Parathyroid adenoma (tissue), 2 donors: ENCODE measurements around the gene EPYC.

Source experiments
- H2AFZ ChIP-seq: fragments of 300-600 bp; sonication (generic); one replicate; pipeline ENCODE4 v1.7.0; 2017; ENCODE audit warnings: antibody characterized with exemption, mild to moderate bottlenecking
- H3K27ac ChIP-seq: fragments of 300-600 bp; sonication (generic); one replicate; pipeline ENCODE4 v1.7.0; 2017
- H3K27me3 ChIP-seq: fragments of 300-600 bp; sonication (generic); one replicate; pipeline ENCODE4 v1.7.0; 2017; ENCODE audit warnings: low read length; ENCODE audit not compliant: control insufficient read depth, insufficient read depth
- H3K36me3 ChIP-seq: fragments of 300-600 bp; sonication (generic); one replicate; pipeline ENCODE4 v1.7.0; 2017; ENCODE audit warnings: low read length; ENCODE audit not compliant: control insufficient read depth, insufficient read depth
- H3K4me1 ChIP-seq: fragments of 300-600 bp; sonication (generic); one replicate; pipeline ENCODE4 v1.7.0; 2017; ENCODE audit warnings: control low read depth
- H3K4me2 ChIP-seq: fragments of 300-600 bp; sonication (generic); one replicate; pipeline ENCODE4 v1.7.0; 2017; ENCODE audit warnings: low read length
- H3K4me3 ChIP-seq: fragments of 300-600 bp; sonication (generic); one replicate; pipeline ENCODE4 v1.7.0; 2017; ENCODE audit warnings: low read depth, low read length
- H3K79me2 ChIP-seq: fragments of 300-600 bp; sonication (generic); one replicate; pipeline ENCODE4 v1.7.0; 2017; ENCODE audit warnings: control low read depth
- H3K9ac ChIP-seq: fragments of 300-600 bp; sonication (generic); one replicate; pipeline ENCODE4 v1.7.0; 2017; ENCODE audit warnings: mild to moderate bottlenecking
- H3K9me3 ChIP-seq: fragments of 300-600 bp; sonication (generic); one replicate; pipeline ENCODE4 v1.7.0; 2017; ENCODE audit warnings: low read length; ENCODE audit not compliant: control insufficient read depth
- TF ChIP-seq, protein P1 (sequence below): fragments of 300-600 bp; sonication (generic); IDR thresholded peaks from one replicate; pipeline ENCODE4 v1.7.0; 2017; ENCODE audit warnings: antibody characterized with exemption, mild to moderate bottlenecking
- donor health status: primary hyperparathyroidism.

EPYC gene

DNA sequence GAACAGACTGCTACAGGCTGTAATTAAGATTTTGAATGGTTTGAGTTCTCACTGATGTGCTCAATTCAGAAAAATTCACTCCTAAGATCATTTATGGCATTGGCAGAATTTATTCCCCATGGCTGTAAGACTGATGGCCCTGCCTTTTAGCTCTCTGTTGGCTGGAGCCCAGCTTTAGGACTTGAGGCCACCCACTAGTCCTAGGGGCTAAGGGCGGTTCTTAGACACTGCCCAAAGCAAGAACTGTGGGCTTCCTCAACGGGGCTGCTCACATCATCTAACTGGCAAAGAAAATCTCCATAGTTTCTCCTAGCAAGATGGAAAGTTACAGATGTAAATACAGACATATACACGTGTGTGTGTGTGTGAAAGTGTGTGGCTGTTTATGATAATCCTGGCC lies 46.4 kb downstream of the EPYC start:
- H2AFZ ChIP-seq: no peak overlapping the region
- no peak overlapping the region for H3K27ac ChIP-seq
- H3K4me2 ChIP-seq: no peak overlapping the region
- no peak overlapping the region for H3K9ac ChIP-seq
- no peaks in the 10 kb centered on the region for H3K9me3 ChIP-seq
- H3K27me3 ChIP-seq: no peaks in the 10 kb centered on the region
- no peaks in the 10 kb centered on the region for H3K4me1 ChIP-seq
- H3K4me3 ChIP-seq: no peak overlapping the region
- TF ChIP-seq, protein P1, sequence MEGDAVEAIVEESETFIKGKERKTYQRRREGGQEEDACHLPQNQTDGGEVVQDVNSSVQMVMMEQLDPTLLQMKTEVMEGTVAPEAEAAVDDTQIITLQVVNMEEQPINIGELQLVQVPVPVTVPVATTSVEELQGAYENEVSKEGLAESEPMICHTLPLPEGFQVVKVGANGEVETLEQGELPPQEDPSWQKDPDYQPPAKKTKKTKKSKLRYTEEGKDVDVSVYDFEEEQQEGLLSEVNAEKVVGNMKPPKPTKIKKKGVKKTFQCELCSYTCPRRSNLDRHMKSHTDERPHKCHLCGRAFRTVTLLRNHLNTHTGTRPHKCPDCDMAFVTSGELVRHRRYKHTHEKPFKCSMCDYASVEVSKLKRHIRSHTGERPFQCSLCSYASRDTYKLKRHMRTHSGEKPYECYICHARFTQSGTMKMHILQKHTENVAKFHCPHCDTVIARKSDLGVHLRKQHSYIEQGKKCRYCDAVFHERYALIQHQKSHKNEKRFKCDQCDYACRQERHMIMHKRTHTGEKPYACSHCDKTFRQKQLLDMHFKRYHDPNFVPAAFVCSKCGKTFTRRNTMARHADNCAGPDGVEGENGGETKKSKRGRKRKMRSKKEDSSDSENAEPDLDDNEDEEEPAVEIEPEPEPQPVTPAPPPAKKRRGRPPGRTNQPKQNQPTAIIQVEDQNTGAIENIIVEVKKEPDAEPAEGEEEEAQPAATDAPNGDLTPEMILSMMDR: no peak
- H3K36me3 ChIP-seq: no peaks in the 10 kb centered on the region
- H3K79me2 ChIP-seq: no peaks in the 10 kb centered on the region

DNA sequence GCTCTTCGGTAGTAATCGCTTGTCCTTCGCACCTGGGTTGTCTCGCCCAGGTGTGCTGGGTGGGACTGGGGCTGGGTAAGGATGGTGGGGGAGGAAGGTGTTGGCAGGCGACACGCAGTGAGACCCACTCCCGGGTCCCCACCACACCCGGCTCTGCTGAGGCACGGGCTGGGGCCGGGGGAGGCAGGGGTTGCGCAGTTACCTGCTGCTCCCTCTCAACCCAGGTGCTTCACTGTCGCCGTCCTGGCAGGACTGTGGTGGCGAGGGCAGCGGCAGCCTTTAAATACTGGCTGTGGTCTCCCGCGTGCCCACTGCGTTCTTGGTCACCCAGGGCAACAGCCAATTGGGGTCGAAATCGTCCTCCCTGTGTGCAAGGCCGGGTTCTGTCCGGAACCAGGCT lies 49.9 kb downstream of the EPYC start, which contains the start of gene CCER1:
TSS of gene CCER1 (minus strand) at position 256 of the 400 bp plus-strand sequence. CDS start 434 bp downstream, outside the sequence.
- Histone ChIP-seq H3K4me1 (no peaks in the 10 kb centered on the region), H3K4me3 (no peak within 1 kb of the TSS), H2AFZ (no peak within 1 kb of the TSS), H3K9ac (no peak within 1 kb of the TSS), H3K27me3 (no peaks in the 10 kb centered on the region), H3K79me2 (no peaks in the 10 kb centered on the region), H3K36me3 (no peaks in the 10 kb centered on the region), H3K9me3 (no peaks in the 10 kb centered on the region), H3K27ac (no peak within 1 kb of the TSS), H3K4me2 (no peak within 1 kb of the TSS)
- TF ChIP-seq, protein P1: no peak

DNA sequence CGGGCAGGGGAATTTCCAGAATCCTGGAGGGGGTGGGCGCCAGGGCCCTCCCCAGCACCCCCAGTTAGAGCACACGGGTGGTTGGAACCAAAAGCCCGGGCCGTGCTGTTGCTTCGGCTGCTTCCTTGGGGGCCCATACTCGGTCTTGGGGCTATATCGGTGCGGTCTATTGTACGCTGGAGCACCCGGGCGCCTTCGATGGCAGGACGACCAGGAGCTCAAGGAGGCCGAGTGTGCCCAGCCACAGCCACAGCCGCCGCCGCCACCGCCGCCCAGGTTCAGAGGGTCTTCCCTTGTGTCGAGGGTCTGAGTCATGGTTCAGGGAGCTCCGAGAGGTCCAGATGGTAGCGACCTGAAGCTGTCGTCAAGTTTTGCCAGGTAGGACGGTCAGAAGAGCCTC lies 50.3 kb downstream of the EPYC start:
- TF ChIP-seq, protein P1: no peak
- H3K79me2 ChIP-seq: no peaks in the 10 kb centered on the region

DNA sequence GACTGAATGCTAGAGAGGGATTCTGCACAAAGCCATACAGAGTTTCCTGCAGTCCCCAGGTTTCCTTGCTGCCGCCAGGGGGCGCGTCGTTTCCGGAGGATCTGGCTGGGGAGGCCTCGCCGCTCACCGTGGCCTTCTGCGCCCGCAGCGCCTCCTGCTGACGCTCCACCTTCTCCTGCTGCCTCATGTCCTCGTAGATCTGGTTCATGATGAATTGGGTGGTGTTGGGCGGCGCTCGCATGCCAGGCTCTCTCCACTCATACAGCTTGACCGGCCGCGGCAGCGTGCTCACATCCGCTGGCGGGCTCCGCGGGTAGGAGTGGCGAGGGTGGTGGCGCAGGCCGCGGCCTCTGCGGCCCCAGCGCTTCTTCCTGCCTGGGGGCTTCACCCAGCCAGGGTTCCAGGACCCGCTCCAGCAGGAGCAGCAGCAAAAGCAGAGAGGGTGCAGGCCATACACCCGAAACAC lies 50.8 kb downstream of the EPYC start:
- Histone ChIP-seq H3K9ac (no peak overlapping the region), H2AFZ (no peak overlapping the region), H3K27me3 (no peaks in the 10 kb centered on the region), H3K4me3 (no peak overlapping the region), H3K27ac (no peak overlapping the region), H3K9me3 (no peaks in the 10 kb centered on the region), H3K4me2 (no peak overlapping the region), H3K36me3 (no peaks in the 10 kb centered on the region), H3K4me1 (no peaks in the 10 kb centered on the region), H3K79me2 (no peaks in the 10 kb centered on the region)
- TF ChIP-seq, protein P1: peak; percentile 17

More for the DNA sequence above, 50.3 kb downstream of the EPYC start:
- H3K4me1 ChIP-seq: no peaks in the 10 kb centered on the region
- no peaks in the 10 kb centered on the region for H3K27me3 ChIP-seq
- H3K4me2 ChIP-seq: no peak overlapping the region
- no peak overlapping the region for H3K27ac ChIP-seq
- no peak overlapping the region for H3K4me3 ChIP-seq
- no peak overlapping the region for H3K9ac ChIP-seq
- no peaks in the 10 kb centered on the region for H3K36me3 ChIP-seq
- H3K9me3 ChIP-seq: no peaks in the 10 kb centered on the region
- no peak overlapping the region for H2AFZ ChIP-seq

DNA sequence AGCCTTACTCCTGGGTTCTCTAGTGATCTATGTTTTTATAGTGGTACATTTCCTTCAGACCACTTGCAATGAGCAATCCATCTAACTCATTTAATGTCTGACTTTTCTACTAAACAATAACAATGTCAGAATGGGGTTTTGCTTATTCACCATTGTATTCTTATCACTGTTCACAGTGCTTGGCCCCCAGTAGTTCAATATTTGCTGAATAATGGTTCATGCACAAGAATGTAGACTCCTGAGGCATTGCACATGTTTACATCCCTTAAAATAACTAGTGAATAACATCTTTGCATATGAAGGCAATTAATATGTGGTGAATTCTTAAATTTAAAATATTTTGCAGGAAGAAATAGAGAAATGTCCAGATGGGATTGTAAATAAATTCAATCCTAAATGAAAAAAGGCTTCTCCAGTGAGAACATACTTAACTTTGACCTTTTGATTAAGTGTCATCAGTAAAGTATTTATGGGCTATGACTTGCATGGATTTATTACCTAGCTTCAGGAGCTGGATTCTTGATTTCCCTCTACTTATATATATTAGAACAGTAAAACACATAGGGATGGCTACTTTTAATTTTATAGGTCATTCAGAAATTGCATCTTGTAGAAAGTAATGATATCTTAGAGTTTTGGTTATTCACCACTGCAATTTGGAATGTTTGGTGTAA lies 53.2 kb downstream of the EPYC start:
- TF ChIP-seq, protein P1: no peak
- Histone ChIP-seq H3K27me3 (no peaks in the 10 kb centered on the region), H3K36me3 (no peaks in the 10 kb centered on the region), H3K4me1 (no peaks in the 10 kb centered on the region), H2AFZ (no peak overlapping the region), H3K27ac (no peak overlapping the region), H3K4me2 (no peak overlapping the region), H3K9ac (no peak overlapping the region), H3K79me2 (no peaks in the 10 kb centered on the region), H3K4me3 (no peak overlapping the region), H3K9me3 (no peaks in the 10 kb centered on the region)
